Hematopoietic multipotent progenitor cell (in vitro differentiated cells): ENCODE data around the gene FBXO9. TPM values are rescaled to one million over a fixed set of nuclear protein-coding genes. Genes with fewer than 3 reads are reported as not detected.

Experiments
- DNase-seq, 3 donors: peaks; one replicate each; pipeline ENCODE4 v3.0.0-alpha.2; 2011 to 2015; ENCODE audit warnings: low read depth in 2 of 3, low spot score in 2 of 3
- small RNA-seq: library from RNA; depleted of rRNA; stranded (forward); fragments of <200 nt; gene quantifications from one replicate; pipeline ENCODE3, GENCODE V24; 2012
- total RNA-seq: library from RNA; depleted of rRNA; stranded (reverse); fragments of >200 nt; gene quantifications from one replicate; pipeline ENCODE4 v1.2.3, GENCODE V29; 2012

Gene FBXO9
- total RNA-seq, 1 donor: 35.5 TPM

DNA sequence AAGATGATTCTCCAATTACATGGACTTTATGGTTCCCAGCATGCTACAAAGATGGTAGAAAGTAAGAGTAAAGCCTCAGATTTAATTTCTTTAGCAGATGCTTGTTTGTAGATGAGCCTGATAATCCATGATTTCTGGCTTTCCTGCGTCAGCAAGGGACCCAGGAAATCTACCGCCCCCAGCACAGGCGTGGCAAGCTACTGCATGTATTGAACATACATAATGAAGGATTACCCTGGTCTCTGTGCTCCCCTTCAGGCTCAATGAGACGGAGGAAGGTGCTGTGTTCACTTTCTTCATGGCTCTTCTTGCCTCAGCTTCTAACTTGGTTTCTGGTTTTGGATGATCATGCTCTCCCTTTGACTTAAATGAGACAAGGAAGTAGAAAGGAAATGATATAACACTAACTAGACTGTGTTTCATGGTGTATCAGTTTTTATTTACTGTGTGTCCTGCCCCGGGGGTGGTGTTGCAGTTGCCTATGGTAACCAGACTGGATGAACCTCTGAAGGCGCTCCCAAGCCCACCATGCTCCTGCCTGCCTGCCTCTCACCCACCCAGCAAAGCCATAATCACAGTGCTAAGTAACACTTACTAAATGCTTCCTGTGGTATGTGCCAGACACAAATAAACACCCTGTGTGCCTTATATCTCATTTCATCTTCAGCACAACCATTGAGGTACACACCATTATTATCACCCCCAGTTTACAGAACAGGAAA lies 65.5 kb downstream of the FBXO9 start:
- DNase-seq: no peak

DNA sequence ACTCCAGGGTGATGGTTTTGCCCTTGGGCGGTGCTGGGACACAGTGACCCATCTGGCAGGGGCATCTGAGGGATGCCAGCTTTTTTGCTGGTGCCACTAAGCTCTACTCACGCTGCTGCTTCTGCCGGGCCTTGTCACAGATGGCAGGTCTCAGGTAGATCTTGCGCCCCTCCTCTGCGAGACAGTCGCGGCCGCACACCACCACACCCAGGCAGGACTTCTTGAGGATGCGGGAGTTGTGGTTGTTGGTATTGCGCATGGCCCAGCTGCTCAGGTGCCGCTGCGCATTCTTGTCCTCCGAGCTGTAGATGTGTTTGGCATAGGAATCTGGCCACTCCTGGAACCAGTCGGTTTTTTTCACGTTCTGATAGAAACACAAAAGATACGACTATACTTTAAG lies 68.8 kb downstream of the FBXO9 start:
- no peak for DNase-seq

DNA sequence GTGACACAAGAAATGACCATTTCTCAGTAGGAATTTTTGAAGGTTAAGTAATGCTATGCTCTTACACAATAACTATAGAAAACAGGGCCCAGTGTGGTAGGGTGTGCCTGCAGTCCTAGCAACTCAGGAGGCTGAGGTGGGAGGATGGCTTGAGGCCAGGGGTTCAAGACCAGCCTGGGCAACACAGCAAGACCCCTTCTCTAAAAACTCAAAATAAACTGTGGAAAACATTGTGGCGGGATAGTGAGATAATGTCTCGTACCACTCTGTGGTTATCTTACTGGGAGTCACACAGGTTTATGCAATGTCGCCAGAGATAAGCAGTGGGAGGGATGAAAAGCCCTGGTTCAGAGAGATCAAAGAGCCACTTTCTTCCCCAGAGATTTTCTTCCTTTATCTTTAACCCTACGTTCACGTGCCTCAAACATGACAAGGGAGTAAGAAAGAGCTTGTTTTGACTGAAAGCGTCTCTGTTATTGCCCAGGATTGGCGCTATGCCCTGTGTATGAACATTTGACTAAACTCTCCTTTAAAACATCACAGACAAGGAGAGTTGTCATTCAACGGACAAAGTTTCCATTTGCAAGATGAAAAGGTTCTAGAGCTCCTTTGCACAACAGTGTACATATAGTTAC lies 69.5 kb downstream of the FBXO9 start:
- DNase-seq: no peak

DNA sequence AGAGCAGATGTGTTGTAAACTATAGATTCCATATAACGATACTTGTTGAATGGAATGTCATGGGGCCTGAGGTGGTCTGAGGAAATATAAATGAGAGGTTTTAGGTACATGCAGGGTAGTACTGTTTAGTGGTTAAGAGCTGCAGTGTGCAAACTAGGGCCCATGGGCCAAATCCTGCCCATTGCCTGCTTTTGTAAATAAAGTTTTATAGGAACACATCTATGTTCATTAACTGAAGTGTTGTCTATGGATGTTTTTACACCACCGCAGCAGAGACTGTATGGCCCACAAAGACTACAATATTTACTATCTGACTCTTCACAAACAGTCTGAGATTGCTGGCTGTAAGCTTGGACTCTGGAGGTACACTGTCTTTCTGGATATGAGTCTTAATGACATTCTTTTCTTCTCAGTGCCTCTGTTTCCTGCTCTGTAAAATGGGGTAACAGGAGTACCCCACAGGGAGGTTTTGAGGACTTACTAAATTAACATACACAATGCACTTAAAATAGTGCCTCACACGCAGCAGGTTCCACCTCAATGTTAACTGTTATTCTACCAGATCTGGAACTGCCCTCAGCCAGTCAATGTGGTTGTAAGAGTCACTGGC lies 70.9 kb downstream of the FBXO9 start:
- no peak for DNase-seq

DNA sequence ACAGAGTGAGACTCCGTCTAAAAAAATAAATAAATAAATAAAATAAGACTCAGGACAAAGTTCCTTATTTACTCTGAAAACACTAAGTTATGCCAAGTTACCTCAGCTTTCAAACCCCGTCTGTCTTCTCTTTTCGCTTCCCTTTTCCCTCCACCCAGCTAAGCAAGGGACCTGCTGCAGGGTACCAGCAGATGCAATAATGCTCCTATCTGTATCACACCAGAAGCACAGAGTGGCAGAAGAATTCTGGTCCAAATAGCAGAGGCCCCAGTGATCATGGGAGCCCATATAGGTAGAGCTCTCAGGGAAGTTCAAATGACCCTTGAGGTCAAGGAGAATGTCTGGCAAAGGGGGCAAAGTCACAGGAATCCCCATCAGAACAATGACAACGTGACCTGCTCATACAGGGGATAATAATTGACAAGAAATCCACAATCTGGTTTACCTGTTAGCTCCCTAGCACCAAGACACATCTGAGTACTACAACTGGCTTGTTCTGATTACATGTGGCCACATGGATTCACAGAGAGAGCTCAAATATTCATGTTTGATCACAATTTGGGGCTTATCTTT lies 74.7 kb downstream of the FBXO9 start:
- no peak for DNase-seq

DNA sequence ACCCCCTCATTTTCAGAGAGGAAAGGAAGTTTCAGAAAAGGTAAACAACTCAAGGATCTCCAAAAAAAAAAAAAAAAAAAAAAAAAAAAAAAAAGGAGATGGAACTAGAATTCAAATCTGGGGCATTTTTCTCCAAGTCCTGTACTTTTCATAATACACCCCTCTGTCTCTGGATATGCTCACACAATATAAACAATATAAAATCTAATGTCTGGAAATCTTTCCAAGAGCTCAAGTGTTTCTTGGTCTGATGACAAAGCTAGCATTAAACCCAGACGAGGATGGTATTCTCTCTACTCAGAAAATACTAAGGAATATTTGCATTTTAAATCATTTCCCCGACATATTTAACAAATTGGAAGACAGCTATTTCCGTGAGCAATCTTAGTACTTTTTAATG lies 77.6 kb downstream of the FBXO9 start:
- no peak for DNase-seq

DNA sequence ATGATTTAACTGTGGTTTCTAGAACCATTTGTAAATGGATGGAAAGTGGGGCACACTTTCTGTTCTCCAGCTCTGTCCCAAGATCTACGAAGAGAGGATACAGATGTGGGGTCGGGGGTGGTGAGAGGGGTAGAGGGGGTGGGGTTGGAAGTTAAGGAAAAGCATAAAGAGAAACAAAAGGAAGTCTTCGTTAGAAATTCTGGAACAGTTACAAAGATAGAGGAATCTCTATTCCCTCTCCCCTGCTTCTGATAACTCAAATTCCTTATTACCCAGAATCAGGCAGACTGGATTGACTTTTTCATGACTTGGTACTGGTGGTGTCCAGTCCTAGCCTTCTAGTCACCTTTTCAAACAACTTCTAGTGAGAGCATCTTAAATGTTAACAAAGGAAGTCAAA lies 78.5 kb downstream of the FBXO9 start:
- no peak for DNase-seq

DNA sequence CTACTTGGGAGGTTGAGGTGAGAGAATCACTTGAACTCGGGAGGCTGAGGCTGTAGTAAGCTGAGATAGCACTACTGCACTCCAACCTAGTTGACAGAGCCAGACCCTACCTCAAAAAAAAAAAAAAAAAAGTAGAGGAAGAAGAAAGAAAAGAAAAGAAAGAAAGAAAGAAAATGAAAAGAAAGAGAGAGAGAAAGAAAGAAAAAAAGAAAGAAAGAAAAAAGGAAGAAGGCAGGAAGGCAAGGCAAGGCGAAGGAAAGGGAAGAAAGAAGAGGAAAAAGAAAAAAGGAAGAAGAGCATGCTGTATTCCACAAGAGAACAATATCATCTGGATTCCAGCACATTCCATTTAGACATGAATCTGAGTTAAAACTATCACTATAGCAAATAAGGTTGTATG lies 79.6 kb downstream of the FBXO9 start:
- no peak for DNase-seq

DNA sequence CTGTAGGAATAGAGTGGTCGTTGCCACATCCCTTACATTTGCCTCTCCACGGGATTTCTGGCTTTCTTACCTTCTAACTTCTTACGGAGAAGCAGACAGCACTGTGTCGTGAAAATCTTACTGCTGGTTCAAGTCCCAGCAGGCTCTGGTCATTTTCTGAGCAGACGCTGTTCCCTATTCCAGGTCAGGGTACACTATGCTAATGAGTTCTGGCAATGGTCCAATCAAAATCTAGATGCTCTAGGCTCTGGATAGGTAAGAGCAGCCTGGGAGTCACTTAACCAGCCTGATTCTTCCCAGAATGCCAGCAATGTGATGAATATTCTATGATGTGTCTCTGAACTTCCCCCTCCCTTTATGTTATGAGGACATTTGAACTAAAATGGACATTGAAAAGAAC lies 83.5 kb downstream of the FBXO9 start, which contains the start of gene GCM1:
Gene GCM1, minus strand, starts transcription at position 158 of the 400 bp plus-strand sequence. CDS start 3,209 bp downstream, outside the sequence.
- no peak for DNase-seq

Small RNAs within 50 kb of the gene (small RNA-seq; reads per million reads assigned to genes)
- not detected for gene RN7SL244P

Other genes starting within 250 kb of the FBXO9 start
- gene GSTA5, start 224.6 kb upstream of the FBXO9 start, total RNA-seq: not detected
- gene GSTA3, start 155.7 kb upstream of the FBXO9 start, total RNA-seq: not detected
- 1.9 TPM for gene GSTA4, start 70.1 kb upstream of the FBXO9 start, total RNA-seq
- gene CILK1, start 3.6 kb upstream of the FBXO9 start, total RNA-seq: 3.8 TPM
- gene GCM1, start 83.4 kb downstream of the FBXO9 start, total RNA-seq: not detected